PC-9 (cell line): ENCODE measurements around the gene TRABD2B.

ENCODE experiments used
- CTCF ChIP-seq: fragments of 200-600 bp; sonication (generic); conservative IDR thresholded peaks from 2 replicates; pipeline ENCODE4 v1.6.1; 2017; ENCODE audit warnings: mixed run types, antibody characterized with exemption, mild to moderate bottlenecking, moderate library complexity
- EZH2 ChIP-seq: fragments of 200-600 bp; sonication (generic); IDR thresholded peaks from 2 replicates; pipeline ENCODE4 v1.8.0; 2017; ENCODE audit warnings: antibody characterized with exemption, low read depth

GRCh38 chr1:47816325-47817071, 180.7 kb downstream of the TRABD2B start:
- TF ChIP-seq CTCF (no peak), EZH2 (no peak)
